T-cell (primary cell): Measurements from ENCODE around the gene FRMD6. TPM values are rescaled to one million over a fixed set of nuclear protein-coding genes. Genes with fewer than 3 reads are reported as not detected.
A peak's percentile ranks its signal among the peaks of the same experiment; 100 is the strongest.

Source experiments
- ATAC-seq, 4 experiments: fragments of 200-7000 bp in 3 of 4; fragments of 150-1000 bp in 1 of 4; cut with Tn5 transposase; replicated peaks in 1 of 4; 1 replicate in 3 of 4; 2 replicates in 1 of 4; pipeline ENCODE4 v1.10.0; 2021; ENCODE audit warnings: moderate library complexity in 3 of 4, mild to moderate bottlenecking in 2 of 4, moderate number of reproducible peaks in 1 of 4
- CTCF ChIA-PET, 2 donors: fragments of 300-600 bp; sonication (Branson Sonifier 250); formaldehyde crosslinking; loops; one replicate each; lab custom pipeline; 2022; ENCODE audit warnings: antibody characterized with exemption in 2 of 2; lab: Charles Lee
- POLR2A ChIA-PET, 2 donors: fragments of 300-600 bp; sonication (Branson Sonifier 250); formaldehyde crosslinking; loops; one replicate each; lab custom pipeline; 2022; ENCODE audit warnings: antibody characterized with exemption in 2 of 2; lab: Charles Lee
- DNase-seq, 35 experiments: peaks; one replicate each; pipeline versions ENCODE4 v3.0.0 to v3.0.0-alpha.2; 2013 to 2023
- H3K27ac ChIP-seq: one replicate; pipeline ENCODE4 v1.5.1; 2013; ENCODE audit warnings: low read length
- H3K27me3 ChIP-seq, 2 experiments: replicated peaks in 1 of 2; 1 replicate in 1 of 2; 2 replicates in 1 of 2; pipeline versions ENCODE4 v1.6.1 to v1.7.0; 2013; ENCODE audit warnings: low read length in 1 of 2, mixed read lengths in 1 of 2; ENCODE audit not compliant: control insufficient read depth in 2 of 2, insufficient read depth in 2 of 2; ENCODE audit errors: extremely low read depth in 1 of 2
- H3K36me3 ChIP-seq, 2 donors: 1 replicate in 1 of 2; 2 replicates in 1 of 2; pipeline versions ENCODE4 v1.6.1 to v1.7.0; 2013; ENCODE audit warnings: low read length in 1 of 2; ENCODE audit not compliant: control insufficient read depth in 2 of 2, insufficient read depth in 1 of 2; ENCODE audit errors: extremely low read depth in 1 of 2
- H3K4me1 ChIP-seq, 2 experiments: 1 replicate in 1 of 2; 2 replicates in 1 of 2; pipeline versions ENCODE4 v1.6.1 to v1.7.0; 2013; ENCODE audit warnings: low read length in 2 of 2, mixed read lengths in 1 of 2; ENCODE audit not compliant: insufficient read depth in 2 of 2, control insufficient read depth in 1 of 2; ENCODE audit errors: extremely low read depth in 1 of 2
- H3K4me3 ChIP-seq, 2 donors: 1 replicate in 1 of 2; 2 replicates in 1 of 2; pipeline versions ENCODE4 v1.5.1 to v1.7.0; 2013; ENCODE audit warnings: mild to moderate bottlenecking in 2 of 2, low read length in 1 of 2, moderate library complexity in 1 of 2; ENCODE audit not compliant: control insufficient read depth in 1 of 2; ENCODE audit errors: extremely low read depth in 1 of 2
- H3K9me3 ChIP-seq: 2 replicates; pipeline ENCODE4 v1.7.0; 2013
- H3K27ac Mint-ChIP-seq, 2 donors: one replicate each; pipeline ENCODE4 v1.8.0; 2020 to 2021; ENCODE audit warnings: mild to moderate bottlenecking in 2 of 2, mixed read lengths in 2 of 2
- H3K27me3 Mint-ChIP-seq, 2 donors: one replicate each; pipeline ENCODE4 v1.8.0; 2021 to 2022; ENCODE audit warnings: mixed read lengths in 2 of 2
- H3K36me3 Mint-ChIP-seq: one replicate; pipeline ENCODE4 v1.8.0; 2021; ENCODE audit warnings: mixed read lengths
- H3K4me1 Mint-ChIP-seq, 3 donors: one replicate each; pipeline ENCODE4 v1.8.0; 2020 to 2022; ENCODE audit warnings: mixed read lengths in 3 of 3, mild to moderate bottlenecking in 1 of 3
- H3K4me3 Mint-ChIP-seq, 3 donors: one replicate each; pipeline ENCODE4 v1.8.0; 2020 to 2022; ENCODE audit warnings: mild to moderate bottlenecking in 3 of 3, mixed read lengths in 3 of 3, moderate library complexity in 3 of 3
- H3K9me3 Mint-ChIP-seq, 3 donors: one replicate each; pipeline ENCODE4 v1.8.0; 2020 to 2022; ENCODE audit warnings: mixed read lengths in 3 of 3
- WGBS: methylation state at CpG from one replicate; pipeline ENCODE4 v1.1.5; 2013; ENCODE audit warnings: missing lambda C conversion rate; ENCODE audit not compliant: insufficient coverage; 5-methylcytosine and 5-hydroxymethylcytosine counted together
- total RNA-seq, 35 experiments: library from RNA in 6 of 35; stranded (reverse) in 6 of 35; fragments of 120-200 nt in 1 of 35; gene quantifications; one replicate each; pipeline versions ENCODE4 v1.2.1 to v1.2.4 and lab custom pipeline; 2013 to 2026

FRMD6 gene
- total RNA-seq, 5 donors from 2014 or later (not counting 1 experiment from before 2014, with no cell fraction given) = 0.86 to 1.9 (median 1.5) TPM

DNA sequence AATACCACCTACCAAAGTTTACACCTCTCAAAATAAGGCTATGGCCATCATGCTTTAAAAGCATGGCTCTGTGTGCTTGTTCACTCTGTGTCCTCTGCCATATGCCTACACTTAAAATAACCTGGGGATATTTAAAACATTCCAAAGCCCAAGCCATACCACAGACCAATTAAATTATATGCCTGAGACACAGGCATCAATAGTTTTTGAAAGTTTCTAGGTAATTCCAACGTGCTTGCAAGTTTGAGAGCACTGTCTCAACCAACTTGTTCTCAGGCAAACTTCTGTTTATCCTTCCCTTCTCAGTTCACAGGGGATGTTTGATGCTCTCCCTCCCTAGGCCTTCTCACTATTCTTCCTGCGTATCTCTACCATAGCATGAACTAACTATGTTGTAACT lies 3.4 kb upstream of the FRMD6 start:
- ChIA-PET POLR2A (no interaction called here), CTCF (no interaction called here)
- Mint-ChIP-seq H3K36me3 (no peaks in the 10 kb centered on the region), H3K4me3 (no peak overlapping the region), H3K27me3 (peaks cover 0 to 2% of the 10 kb centered on the region in 2 donors), H3K27ac (no peak overlapping the region), H3K9me3 (no peaks in the 10 kb centered on the region), H3K4me1 (peaks cover 8 to 18% (median 16%) of the 10 kb centered on the region in 3 donors)
- no peaks in the 10 kb centered on the region for H3K36me3 ChIP-seq
- H3K27me3 ChIP-seq = peaks cover 0 to 11% of the 10 kb centered on the region in 2 experiments
- H3K9me3 ChIP-seq = no peaks in the 10 kb centered on the region
- DNase-seq (no peak), ATAC-seq (no peak)
- no CpG with 5 or more reads among the region's 2 CpGs for WGBS
- H3K4me1 ChIP-seq = peaks cover 5 to 19% of the 10 kb centered on the region in 2 experiments
- H3K4me3 ChIP-seq = no peak overlapping the region
- no peak overlapping the region for H3K27ac ChIP-seq

DNA sequence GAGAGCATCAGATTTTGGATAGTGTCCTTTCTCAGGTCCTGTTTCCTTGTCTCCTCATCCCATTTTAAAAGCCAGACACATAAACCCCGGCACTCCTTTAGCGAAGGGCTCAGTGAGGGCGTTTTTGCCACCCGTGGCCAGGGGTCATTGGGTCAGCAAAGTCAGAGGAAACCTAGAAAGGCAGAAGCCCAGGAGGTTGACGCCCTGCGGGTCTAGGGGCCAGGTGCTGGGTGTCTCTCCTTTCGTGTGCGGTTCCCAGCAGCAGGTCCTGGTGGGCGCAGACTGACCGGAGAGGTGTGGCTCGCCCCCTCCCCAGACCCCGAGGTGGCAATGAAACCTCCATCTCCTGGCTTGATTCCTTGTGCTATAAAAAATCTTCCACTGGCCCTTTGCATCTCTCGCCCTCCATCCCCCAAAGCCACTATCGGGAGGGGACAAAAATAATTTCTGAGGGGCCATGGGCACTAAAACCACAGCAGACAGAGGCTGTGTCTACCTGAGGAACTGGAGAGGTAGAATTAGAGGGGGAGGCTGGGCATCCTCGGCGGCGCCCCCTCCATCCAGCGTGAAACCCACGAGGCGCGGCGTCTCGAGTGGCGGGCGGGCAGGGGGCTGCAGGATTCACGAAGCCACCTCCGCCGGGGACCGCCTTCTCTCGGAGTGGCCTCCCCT lies 858 bp upstream of the FRMD6 start:
- peak overlapping the region; percentile 77 to 81 (median 80) for H3K4me3 Mint-ChIP-seq
- DNase-seq = peak in 2 of 35 experiments; percentile 4 to 11
- CTCF ChIA-PET = interaction anchor here (0.6 to 0.7 kb wide), 6 partner anchors 14 to 399 kb away, joined by 3 to 6 read pairs (median 4); no protein-coding TSS in a partner anchor

DNA sequence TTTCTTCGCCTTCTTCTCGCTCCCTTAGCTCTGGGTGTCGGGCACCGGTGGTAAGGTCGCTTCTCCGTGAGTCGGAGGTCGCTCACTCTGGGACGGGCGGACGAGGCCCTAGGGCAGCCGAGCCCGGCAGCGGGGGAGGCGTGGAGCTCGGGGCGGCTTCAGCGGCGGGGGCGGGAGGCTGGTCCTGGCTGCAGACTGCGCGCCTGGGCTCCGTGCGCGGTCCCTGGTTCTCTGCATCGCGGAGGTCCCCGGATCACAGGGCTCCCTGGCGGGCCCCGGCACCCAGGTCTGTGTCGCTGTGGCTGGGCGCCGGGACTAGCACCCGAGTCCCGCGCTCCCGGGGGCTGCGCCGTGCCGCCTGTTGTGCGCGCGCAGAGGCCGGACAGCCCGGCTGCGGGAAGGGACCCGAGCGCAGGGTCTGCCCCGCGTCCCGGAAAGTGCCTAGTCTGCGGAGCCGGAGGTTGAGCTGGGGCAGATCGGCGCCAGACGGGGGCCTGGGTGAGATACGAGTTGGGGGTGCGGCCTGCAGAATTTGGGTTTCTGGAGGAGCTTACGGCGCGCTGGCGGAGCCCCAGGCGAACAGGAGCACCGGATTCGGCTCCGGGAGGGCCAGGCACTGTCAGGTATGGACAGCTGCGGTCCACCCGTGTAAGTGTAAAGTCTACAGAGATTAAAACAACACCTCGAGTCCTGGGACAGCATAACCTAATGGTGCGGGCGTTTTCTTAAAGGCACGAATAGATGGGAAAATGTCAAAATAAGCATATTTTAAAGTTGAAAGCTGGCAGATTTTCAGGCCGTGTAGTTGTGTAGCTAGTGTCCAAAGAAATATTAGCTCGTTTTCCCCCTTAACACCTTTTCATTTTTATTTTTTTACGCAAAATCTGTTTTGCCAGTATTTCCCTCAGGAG lies 713 bp downstream of the FRMD6 start:
- Mint-ChIP-seq H3K9me3 (no peaks in the 10 kb centered on the region), H3K4me1 (peaks cover 12 to 24% (median 21%) of the 10 kb centered on the region in 3 donors), H3K4me3 (peak overlapping the region; percentile 79 to 81 (median 80)), H3K27me3 (peaks cover 7 to 26% of the 10 kb centered on the region in 2 donors), H3K36me3 (no peaks in the 10 kb centered on the region), H3K27ac (peak overlapping the region in 1 of 2 donors; percentile 58)
- ATAC-seq (peak; percentile 43 to 57 (median 50)), DNase-seq (peak in 24 of 35 experiments; percentile 0 to 52 (median 16))
- Histone ChIP-seq H3K27me3 (peaks cover 0 to 16% of the 10 kb centered on the region in 2 experiments), H3K36me3 (no peaks in the 10 kb centered on the region), H3K4me1 (peaks cover 16 to 19% of the 10 kb centered on the region in 2 experiments), H3K9me3 (no peaks in the 10 kb centered on the region), H3K4me3 (peak overlapping the region; percentile 77 to 98), H3K27ac (no peak overlapping the region)
- WGBS = under 1% methylated on average over 67 of the region's 75 CpGs
- ChIA-PET POLR2A (interaction anchor here (0.5 to 0.7 kb wide), 7 partner anchors 159 to 1285 kb away, joined by 3 to 8 read pairs (median 3); no protein-coding TSS in a partner anchor), CTCF (interaction anchor here (0.6 to 1.3 kb wide), 7 partner anchors 10 to 548 kb away, joined by 3 to 8 read pairs (median 3); no protein-coding TSS in a partner anchor)

More for the DNA sequence above, 858 bp upstream of the FRMD6 start:
- peak overlapping the region; percentile 84 to 98 for H3K4me3 ChIP-seq
- Mint-ChIP-seq H3K36me3 (no peaks in the 10 kb centered on the region), H3K9me3 (no peaks in the 10 kb centered on the region), H3K4me1 (peaks cover 12 to 24% (median 21%) of the 10 kb centered on the region in 3 donors), H3K27ac (peak overlapping the region in 1 of 2 donors; percentile 64), H3K27me3 (peaks cover under 1 to 14% of the 10 kb centered on the region in 2 donors)
- H3K27ac ChIP-seq = peak overlapping the region; percentile 67
- POLR2A ChIA-PET = interaction anchor here in 1 of 2 donors (0.6 kb wide), 2 partner anchors 59 to 99 kb away, joined by 3 to 6 read pairs; no protein-coding TSS in a partner anchor
- WGBS = 22% methylated on average over 28 of the region's 30 CpGs
- H3K4me1 ChIP-seq = peaks cover 16 to 19% of the 10 kb centered on the region in 2 experiments
- H3K9me3 ChIP-seq = no peaks in the 10 kb centered on the region
- H3K27me3 ChIP-seq = peaks cover 0 to 11% of the 10 kb centered on the region in 2 experiments
- no peaks in the 10 kb centered on the region for H3K36me3 ChIP-seq
- ATAC-seq = no peak

DNA sequence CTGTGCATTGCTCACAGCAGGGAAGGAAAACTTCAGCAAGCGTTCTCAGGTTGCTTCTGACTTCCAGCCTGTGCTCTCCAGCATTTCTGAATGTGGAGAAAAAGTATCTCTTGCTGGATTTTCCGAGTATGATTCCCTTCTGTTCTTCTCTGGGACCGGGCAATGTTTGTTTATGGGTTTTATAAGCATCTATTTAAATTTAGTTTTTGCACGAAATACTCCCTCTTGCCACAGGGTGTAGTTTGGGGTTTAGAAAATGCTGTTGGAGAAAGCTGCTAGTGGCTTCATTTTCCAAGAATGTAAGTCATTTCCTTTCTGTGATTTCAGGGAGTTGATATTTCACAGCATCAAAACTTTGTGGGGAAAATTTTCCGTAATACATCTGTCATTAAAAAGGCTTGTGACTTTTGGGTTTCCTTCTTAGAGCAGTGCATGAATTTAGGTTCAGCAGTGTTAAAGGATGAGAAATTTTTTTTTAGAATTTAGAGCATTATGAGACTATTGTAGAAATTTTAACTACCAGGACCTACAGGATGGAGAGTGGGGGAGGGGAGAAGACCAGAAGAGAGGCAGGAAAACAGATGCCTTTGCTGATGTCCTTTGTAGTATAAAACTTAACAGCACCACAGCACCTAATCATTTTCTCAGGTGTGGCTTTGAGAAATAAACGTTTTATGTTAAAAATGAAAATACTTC lies 1.5 kb downstream of the FRMD6 start:
- H3K27ac Mint-ChIP-seq = peak overlapping the region in 1 of 2 donors; percentile 58
- WGBS = no CpG with 5 or more reads among the region's 6 CpGs
- POLR2A ChIA-PET = interaction anchor here (0.5 to 0.7 kb wide), 6 partner anchors 158 to 1286 kb away, joined by 3 to 4 read pairs (median 3); no protein-coding TSS in a partner anchor

DNA sequence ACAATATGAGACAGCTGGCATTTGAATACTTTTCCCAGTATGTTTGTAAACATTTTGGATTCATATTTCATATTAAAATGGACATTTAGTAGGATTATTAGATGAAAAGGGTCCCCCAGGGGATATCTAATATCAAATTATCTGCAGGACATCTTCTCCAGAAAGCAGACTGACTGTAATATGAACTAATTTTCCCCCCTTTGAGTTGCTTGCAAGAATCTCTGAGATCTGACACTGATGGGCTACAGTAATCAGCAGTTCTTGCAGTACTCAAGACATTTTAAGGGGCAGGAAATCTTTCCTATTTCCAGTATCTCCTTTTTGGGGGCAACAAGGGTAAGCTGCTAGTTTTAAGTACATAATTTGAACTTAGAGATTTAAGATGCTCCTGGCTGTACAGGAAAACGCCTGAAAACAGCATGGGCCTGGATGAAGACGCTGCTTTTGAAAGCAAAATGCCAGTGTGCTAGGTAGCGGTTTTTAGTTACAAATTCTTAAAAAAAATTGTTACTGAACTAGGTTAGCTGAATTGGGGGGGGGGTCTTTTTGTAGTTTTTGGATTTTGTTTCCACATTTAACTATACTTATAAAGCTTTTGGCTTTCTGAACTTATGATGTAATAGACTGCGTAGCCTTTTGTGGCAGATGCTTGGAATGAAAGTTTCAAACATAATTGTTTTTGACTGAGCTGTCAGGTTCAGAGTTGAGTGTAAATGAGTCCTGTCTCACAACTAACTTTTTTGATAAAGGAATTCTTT lies 2.2 kb downstream of the FRMD6 start:
- Histone ChIP-seq H3K27me3 (peaks cover 0 to 16% of the 10 kb centered on the region in 2 experiments), H3K4me3 (no peak overlapping the region), H3K4me1 (peaks cover 16 to 19% of the 10 kb centered on the region in 2 experiments), H3K27ac (no peak overlapping the region), H3K9me3 (no peaks in the 10 kb centered on the region), H3K36me3 (no peaks in the 10 kb centered on the region)
- ChIA-PET CTCF (interaction anchor here (0.5 to 1.3 kb wide), 7 partner anchors 11 to 373 kb away, joined by 3 to 8 read pairs (median 3); no protein-coding TSS in a partner anchor), POLR2A (interaction anchor here (0.7 to 1.0 kb wide), 2 partner anchors 9 to 32 kb away, joined by 3 to 6 read pairs; no protein-coding TSS in a partner anchor)
- peaks cover 13 to 35% of the 10 kb centered on the region in 2 donors for H3K27me3 Mint-ChIP-seq
- DNase-seq = no peak
- peaks cover 12 to 24% (median 21%) of the 10 kb centered on the region in 3 donors for H3K4me1 Mint-ChIP-seq
- no peak overlapping the region for H3K27ac Mint-ChIP-seq
- no peaks in the 10 kb centered on the region for H3K36me3 Mint-ChIP-seq
- no peak for ATAC-seq
- 100% methylated on average over 1 of the region's 4 CpGs for WGBS
- H3K9me3 Mint-ChIP-seq = no peaks in the 10 kb centered on the region
- H3K4me3 Mint-ChIP-seq = peak overlapping the region in 1 of 3 donors; percentile 80

More for the DNA sequence above, 1.5 kb downstream of the FRMD6 start:
- Mint-ChIP-seq H3K4me3 (peak overlapping the region; percentile 79 to 81 (median 80)), H3K9me3 (no peaks in the 10 kb centered on the region), H3K4me1 (peaks cover 12 to 24% (median 21%) of the 10 kb centered on the region in 3 donors), H3K36me3 (no peaks in the 10 kb centered on the region), H3K27me3 (peaks cover 9 to 30% of the 10 kb centered on the region in 2 donors)
- CTCF ChIA-PET = interaction anchor here (0.5 to 1.3 kb wide), 8 partner anchors 14 to 397 kb away, joined by 3 to 8 read pairs (median 3); no protein-coding TSS in a partner anchor
- Histone ChIP-seq H3K36me3 (no peaks in the 10 kb centered on the region), H3K9me3 (no peaks in the 10 kb centered on the region), H3K4me1 (peaks cover 16 to 19% of the 10 kb centered on the region in 2 experiments), H3K4me3 (peak overlapping the region; percentile 77 to 98), H3K27me3 (peaks cover 0 to 16% of the 10 kb centered on the region in 2 experiments), H3K27ac (no peak overlapping the region)
- DNase-seq = peak in 1 of 35 experiments; percentile 13
- no peak for ATAC-seq
